T-helper 1 cell treated with Interleukin-12 subunit alpha and Interleukin-12 subunit beta and Interleukin-4 antibody, amounts not matched to agents 30 ng/mL and 1 ng/mL, for 36 hours (primary cell): ENCODE data around the gene SCGB1C2. TPM values are rescaled to one million over a fixed set of nuclear protein-coding genes. Genes with fewer than 3 reads are reported as not detected.

Experiments
- intact Hi-C: fragments of 100-400 bp; cut with micrococcal nuclease; formaldehyde crosslinking; loops from one replicate; pipeline ENCODE4 v1.15.1; 2024
- total RNA-seq: library from RNA; stranded (reverse); gene quantifications from 2 replicates; pipeline ENCODE4 v1.2.3, GENCODE V29; 2022

The SCGB1C2 gene
- total RNA-seq, 1 donor from 2014 or later, result not detected

DNA sequence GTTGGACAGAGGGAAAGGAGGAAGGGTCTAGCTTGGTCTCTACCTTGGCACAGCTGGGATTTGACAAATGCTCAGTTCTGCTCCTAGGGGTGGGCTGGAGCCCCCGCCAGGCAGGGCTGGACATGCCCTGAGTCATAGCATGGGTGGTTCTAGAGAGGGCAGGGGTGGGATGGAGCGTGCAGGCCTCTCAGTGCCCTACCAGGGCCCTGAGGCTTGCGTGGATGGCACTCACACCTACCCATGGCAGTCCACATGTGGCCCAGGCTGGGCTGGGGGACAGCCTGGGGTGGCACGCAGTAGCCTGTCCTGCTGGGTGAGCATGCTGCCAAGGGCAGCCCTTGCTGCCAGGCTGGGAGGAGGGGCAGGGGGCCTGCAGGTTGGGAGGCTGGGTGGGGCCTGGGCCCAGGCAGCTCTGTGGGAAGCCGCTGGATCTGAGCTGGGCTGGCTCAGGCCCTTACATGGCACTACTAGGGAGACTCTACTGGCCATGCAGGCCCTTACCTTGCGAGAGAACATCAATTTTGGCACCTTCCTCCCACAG, 32.8 kb downstream of the SCGB1C2 start:
- intact Hi-C loops, result no loop called here

DNA sequence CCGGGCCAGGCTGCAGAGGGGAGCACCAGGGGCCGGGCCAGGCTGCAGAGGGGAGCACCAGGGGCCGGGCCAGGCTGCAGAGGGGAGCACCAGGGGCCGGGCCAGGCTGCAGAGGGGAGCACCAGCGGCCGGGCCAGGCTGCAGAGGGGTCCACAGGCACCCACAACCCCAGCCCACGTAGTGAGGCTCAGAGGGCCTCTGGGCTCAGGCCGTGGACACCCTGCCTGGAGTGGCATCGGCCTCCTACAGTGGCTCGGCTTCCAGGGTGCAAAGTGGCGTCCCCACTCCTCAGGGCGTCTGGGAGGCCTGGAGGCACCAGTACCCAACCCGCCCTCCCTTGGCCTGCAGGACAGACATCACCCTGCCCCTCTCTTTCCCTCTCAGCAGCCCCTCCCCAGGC, 34.5 kb downstream of the SCGB1C2 start:
- intact Hi-C loops, result no loop called here

DNA sequence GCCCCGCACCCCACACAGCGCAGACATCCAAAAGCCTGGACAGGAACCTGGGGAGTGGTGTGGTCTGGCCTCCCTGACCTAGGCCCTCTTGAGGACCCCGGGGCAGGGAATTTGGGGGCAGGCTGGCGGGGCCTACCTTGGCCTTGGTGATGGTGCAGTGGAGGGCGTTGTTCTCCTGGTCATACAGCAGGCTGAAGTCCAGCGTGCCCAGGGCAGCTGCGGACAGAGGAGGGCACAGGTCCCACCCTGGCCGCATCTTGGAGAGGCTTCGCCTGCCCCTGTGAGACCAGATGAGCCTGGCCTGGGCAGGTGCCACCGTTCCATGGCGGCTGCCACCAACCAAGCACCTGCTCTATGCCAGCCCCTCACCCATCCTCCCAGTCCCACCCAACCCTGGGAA, 35.0 kb downstream of the SCGB1C2 start:
- intact Hi-C loops, result no loop called here

DNA sequence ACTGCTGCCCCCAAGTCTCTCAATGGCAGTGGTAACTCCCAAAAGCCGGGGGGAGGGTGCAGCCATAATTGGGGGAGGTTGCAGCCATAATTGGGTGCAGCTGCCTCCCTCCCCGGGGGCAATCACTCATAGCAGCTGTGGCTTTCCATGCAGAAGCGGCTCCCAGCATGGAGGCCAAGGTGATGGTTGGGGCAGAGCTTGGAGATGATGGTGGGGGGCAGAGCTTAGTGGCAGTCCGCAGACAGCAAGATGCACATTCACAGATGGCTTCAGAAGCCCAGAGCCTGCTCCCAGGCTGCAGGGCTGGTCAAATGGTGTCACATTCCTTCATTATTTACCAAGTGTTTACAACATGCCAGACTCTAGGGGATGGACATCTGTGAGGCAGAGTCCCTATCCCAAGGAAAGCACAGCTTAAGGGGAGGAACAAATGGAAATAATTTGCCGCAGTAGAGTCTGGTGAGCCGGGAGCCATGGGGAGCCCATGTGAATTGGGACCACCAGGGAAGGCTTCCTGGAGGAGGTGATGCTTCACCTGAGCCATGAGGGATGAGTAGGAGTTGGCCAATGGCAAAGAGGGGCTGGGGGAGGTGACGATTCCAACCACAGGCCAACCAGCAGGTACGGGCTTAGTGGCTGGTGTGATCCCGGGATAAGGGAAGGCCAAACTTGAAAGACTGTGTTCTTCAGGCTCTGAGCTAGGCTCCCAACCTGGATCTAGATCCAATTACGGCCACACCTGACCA, 36.0 kb downstream of the SCGB1C2 start:
- intact Hi-C loops, result no loop called here

DNA sequence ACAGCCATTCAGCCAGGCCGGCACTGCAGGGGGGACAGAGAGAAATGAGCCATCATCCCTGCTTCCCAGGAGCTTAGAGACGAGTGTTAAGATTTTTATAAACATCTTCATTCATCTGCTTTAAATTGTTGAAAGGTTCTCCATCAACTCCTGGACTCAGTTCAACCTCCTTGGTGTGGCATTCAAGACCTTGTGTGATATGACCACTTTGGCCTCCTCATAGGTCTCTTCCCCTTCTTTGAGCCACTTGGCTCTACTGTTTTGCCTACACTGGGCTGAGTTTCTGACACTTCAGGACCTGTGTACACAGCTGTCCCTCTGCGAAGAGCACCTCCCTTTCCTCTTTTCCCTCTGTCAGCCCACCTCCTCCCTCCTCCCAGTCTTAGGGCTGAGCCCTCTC, 39.8 kb downstream of the SCGB1C2 start:
- intact Hi-C loops, result no loop called here

DNA sequence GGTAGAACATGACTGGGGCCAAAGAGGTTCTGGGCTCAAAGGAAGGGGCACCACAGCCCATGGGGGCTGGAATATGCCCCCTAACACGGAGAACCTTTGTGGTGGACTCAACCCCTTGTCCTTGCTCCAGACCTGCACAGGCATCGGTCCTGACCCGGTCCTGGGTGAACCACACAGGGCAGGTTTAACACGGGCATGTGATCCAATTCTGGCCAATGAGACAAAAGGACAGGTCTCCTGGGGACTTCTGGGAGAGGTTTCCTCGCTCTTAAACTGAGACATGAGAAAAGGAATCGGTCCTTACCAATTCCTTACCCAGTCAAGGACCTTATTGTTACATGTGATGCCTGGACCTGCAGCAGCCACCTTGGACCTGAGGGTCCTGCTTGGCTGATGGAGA, 40.4 kb downstream of the SCGB1C2 start:
- intact Hi-C loops, result no loop called here

DNA sequence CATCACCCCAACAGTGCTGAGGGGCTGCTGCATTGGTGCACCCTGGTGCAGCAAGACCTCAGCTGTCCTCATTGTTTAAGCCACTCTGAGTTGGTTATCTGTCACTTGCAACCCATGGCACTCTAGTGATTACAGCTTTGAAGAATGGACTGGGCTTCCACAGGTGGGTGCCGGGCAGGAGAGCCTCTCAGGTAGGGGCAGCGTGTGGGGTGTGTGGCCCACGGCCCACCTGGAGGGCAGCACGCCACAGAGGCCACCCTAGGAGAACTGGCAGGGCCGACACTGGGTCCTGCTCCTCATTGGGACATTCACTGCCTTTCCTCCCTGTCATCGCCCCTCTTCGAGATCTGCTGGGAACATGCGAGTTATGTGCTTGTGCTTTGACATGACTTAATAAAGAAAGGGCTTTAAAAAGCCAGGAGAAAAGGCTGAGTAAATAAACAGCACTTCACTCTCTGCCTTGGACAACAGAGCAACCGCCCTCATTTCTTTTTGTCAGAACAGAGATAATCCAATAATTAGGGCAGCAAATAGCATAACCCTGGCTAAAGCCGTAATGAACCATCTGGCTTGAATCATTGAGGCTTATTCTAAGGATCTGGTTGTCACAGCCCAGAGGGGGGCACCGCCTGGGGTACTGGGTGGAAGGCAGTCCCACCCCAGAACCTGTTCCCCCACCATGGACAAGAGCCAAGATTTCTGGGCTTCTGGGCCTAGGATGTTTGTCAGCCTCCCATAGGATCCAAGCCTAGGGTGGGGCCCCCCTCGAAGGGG, 41.1 kb downstream of the SCGB1C2 start:
- intact Hi-C loops, result no loop called here

DNA sequence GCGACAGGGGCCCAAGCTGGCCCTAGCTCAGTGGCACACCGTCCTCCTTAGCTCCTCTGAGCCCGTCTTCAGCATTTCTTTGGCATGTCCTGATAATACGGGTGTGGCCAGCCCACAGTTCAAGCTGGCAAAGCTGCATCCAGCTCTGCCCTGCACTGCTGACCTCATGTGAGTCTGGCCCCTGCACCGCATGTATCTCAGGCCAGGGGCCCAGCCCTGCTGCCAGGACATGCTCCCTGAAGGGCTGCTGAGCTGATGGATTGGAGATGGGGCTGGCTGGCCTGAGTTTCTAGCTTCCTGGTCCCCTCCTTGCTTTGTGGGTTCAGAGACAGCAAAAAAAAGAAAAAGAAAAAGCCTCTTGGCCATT, 41.7 kb downstream of the SCGB1C2 start:
- intact Hi-C loops, result no loop called here

DNA sequence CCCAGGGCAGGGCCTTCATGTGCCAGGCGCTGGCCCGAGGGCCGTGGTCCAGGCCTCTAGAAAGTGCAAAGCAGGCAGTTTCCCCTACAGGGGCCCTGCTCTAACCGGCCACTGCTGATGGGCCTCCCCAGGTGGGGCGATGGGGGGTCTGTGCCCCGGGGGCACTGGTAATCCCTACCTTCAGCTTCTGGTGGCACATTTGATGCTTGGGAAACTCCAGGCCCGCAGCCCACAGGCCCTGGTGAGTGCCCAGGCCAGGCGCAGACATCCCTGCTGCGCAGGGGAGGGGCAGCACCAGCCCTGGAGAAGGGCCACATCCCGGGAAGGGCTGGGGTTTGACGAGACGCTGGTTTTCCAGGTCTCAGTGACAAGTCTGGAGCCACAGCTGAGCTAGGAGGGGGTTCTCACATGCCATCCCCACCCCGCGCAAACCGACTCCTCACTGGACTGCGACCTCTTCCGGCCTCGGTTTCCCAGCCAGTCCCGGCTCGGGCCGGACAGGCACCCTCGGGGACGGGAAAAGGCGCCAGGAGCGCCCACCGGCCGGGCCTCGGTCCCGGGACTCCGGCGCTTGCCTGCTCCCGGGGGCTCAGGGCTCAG, 42.5 kb downstream of the SCGB1C2 start:
- intact Hi-C loops, result no loop called here

DNA sequence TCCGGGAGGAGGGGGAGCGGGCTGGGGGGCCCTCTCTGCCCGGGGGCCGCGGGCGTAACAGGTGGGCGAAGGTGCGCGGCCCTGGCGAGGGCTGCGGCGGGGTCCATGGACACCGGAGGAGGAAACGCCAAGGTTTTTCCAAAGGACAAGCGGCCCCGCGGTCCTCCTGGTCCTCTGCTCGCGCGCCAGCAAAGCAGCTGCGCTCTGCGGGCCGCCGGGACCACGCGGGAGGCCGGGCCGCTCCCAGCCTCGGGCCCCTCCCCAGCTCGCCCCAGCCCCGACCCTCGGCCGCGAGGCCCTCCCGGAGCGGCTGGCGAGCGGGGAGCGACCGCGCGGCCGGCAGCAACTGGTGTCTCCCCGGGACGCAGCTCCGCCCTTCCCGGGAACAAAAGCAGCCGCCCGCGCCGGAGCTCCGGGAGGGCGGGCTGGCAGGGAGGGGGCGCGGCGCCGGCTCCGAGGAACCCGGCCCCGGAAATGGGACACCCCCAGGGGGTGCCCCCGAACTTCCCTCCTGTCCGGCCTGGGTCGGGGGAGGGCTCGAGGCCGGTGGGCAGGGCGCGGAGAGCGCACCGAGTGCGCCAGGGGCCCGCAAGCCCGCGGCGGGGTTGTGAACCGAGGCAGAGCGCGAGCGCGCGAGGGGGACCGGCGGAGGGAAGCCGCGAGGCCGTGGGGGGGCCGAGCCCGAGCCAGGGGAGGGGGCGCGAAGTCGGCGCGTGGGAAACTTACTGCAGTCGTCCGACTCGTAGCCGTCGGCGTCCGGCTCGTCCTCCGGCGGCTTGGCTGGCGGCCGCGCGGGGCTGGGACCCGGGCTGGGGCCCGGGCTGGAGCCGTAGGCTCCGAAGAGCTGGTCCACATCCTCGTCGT, 43.2 kb downstream of the SCGB1C2 start:
- intact Hi-C loops, result no loop called here

DNA sequence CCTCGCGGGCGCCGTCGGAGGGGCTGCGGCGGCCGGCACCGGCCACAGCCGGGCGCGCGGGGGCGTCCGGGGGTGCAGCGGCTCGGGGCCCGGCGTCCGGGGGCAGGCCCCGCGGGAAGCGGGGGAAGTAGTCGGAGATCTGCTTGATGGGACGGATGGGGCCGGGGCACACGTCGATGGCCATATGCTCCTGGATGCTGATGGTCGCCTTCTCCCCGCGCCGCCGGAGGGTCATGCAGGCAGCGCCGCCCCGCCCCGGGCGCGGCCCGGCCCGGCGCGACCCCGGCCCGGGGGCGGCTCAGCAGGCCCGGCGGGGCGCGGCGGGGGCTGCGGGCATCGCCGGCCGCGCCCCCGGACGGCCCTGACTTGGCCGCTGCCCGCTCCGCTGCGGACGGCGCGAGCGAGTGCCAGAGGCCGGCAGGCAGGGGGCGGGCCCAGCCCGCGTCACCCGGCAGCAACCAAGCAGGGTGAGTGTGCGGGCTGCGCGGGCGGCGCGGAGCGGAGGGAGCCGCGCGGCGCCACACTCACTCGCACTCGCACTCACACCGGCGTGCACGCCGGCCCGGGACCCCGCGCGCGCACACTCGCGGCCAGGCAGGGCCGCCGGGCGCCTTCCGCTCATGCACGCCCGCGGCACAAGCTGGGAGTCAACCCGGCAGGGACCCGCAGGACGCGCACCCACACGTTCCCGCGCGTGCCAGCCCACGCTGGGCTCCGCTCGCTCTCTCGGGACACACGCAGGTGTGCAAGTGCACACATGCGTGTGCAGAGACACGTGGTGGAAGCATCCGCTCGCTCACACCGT, 44.1 kb downstream of the SCGB1C2 start, which contains the start of gene DOC2B:
Gene DOC2B (minus strand): TSS at position 406 of the 805 bp plus-strand sequence. CDS start 171 bp downstream, at position 235.
- intact Hi-C loops, result no loop called here

DNA sequence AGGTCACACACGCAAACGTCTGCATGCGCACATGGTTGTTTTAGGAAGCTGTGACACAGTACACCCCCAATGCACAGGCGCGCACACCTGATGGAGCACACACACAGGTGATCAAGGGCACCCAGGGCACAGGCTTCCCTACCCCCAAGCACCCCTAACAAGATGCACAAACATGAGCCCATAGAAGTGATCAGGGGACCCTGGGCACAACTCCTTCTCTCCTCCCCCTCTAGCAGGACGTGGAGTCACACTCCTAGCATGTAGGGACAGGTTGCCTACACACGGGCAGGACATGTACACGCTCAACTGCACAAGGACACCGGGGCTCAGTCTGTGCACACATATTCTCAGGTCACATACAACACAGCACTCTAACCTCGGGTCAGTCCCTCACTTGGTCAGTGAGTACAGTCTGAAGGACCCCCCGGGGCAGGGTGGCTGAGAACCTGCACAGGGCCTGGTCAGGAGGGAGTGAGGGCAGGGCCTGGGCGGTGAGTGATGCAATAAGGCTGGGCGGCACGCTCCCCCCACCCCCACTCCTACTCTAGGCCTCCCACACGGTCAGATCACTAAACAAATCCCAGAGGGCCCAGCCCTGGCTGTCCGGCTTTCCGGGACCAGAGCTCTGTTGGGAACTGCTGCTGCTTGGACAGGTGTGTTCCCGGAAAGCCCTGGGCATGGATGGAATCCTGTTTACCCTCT, 44.8 kb downstream of the SCGB1C2 start:
- intact Hi-C loops, result no loop called here

DNA sequence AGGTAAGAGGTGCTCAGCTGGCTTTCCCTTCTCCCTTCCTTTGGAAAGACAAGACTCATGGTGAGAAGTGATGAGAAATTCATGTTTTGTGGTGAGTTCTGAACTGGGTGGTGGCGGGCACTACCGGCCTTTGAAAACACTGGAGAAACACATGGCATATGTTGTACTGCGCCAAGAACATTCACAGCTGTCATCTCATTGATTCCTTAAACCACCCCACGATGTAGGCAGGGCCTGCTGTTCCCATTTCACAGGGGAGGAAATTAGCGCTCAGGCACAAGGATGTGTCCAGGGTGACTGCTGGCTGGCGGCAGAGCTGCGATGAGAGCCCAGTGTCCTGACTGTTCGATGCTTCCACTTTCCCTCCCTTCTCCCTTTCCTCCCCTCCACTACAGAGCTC, 45.7 kb downstream of the SCGB1C2 start:
- intact Hi-C loops, result no loop called here

DNA sequence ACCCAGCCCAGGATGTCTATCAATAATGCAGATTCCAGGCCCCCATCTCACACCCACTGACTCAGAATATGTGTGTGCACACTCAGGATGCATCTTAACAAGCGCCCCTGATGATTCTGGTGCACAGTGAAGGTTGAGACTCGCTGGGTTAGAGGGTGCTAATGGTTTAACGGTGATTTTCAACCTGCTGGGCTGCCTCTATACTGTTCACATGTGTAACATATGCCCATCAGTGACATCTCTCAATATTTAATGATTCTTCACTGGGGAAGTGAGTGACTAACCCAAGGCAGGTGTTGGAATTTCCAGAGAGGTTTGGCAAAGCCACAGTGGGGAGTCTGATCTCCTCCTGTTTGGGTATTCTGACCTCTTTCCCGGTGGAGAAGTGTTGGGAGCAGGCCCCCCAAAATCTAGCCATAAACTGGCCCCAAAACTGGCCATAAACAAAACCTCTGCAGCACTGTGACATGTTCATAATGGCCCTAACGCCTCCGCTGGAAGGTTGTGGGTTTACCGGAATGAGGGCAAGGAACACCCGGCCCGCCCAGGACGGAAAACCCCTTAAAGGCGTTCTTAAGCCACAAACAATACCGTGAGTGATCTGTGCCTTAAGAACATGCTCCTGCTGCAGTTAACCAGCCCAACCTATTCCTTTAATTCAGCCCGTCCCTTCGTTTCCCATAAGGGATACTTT, 48.2 kb downstream of the SCGB1C2 start:
- intact Hi-C loops, result no loop called here

DNA sequence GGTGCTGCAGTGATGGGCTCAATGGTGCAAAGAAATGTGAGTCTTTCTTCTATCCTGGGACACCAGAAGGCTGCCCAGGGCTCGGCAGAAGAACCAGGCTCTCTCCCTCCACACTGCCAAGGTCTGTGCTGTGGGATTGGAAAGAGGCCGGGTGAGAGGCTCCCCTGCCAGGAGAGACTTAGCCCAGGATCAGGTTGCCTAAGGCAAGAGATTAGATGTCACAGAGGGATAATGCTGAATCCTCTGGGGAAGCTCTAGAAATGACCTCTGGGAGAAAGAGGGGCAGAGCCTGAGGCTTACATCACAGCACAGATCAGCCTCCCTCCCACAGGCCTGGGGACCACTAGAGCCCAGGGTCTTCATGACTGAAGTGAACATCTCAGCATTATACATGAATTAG, 49.8 kb downstream of the SCGB1C2 start:
- intact Hi-C loops, result no loop called here
